IMR-90 (cell line): ENCODE measurements around the gene KLLN. TPM values are rescaled to one million over a fixed set of nuclear protein-coding genes. Genes with fewer than 3 reads are reported as not detected.

ENCODE experiments used
- ATAC-seq: fragments of 200-7000 bp; cut with Tn5 transposase; 2 replicates; pipeline ENCODE4 v1.9.1; 2020; ENCODE audit warnings: low read depth, mild to moderate bottlenecking, moderate library complexity
- BruUV-seq: library from RNA; stranded (reverse); fragments of 400-500 nt; replicated peaks from 2 replicates; lab custom pipeline; 2021; lab: Mats Ljungman, UMichigan
- CTCF ChIA-PET: fragments of 300-600 bp; formaldehyde crosslinking; extraction: SDS; loops from one replicate; lab custom pipeline; 2021; ENCODE audit warnings: antibody characterized with exemption; lab: Yijun Ruan, JAX
- POLR2A ChIA-PET: fragments of 300-600 bp; sonication (Branson Sonifier 250); formaldehyde crosslinking; loops from one replicate; lab custom pipeline; 2022; ENCODE audit warnings: antibody characterized with exemption; ENCODE audit not compliant: unreplicated experiment; lab: Charles Lee
- DNase-seq: peaks from one replicate; pipeline ENCODE4 v3.0.0; 2013
- H2AFZ ChIP-seq: replicated peaks from 2 replicates; pipeline ENCODE3; 2013; ENCODE audit warnings: low read length, mild to moderate bottlenecking; ENCODE audit not compliant: poor library complexity
- H2AK5ac ChIP-seq: 2 replicates; pipeline ENCODE4 v1.6.1; 2013; ENCODE audit warnings: low read depth, low read length, inconsistent platforms
- H2AK9ac ChIP-seq: replicated peaks from 2 replicates; pipeline ENCODE3; 2013; ENCODE audit warnings: mild to moderate bottlenecking, low read depth, low read length, moderate library complexity; ENCODE audit not compliant: poor library complexity
- H2BK120ac ChIP-seq: 2 replicates; pipeline ENCODE4 v1.6.1; 2013; ENCODE audit warnings: low read depth, low read length, inconsistent platforms
- H2BK15ac ChIP-seq: 3 replicates; pipeline ENCODE4 v1.6.1; 2013; ENCODE audit warnings: low read depth, low read length, inconsistent platforms
- H2BK20ac ChIP-seq: 2 replicates; pipeline ENCODE4 v1.6.1; 2013; ENCODE audit warnings: low read depth, mild to moderate bottlenecking, inconsistent platforms, low read length, moderate library complexity
- H2BK5ac ChIP-seq: 2 replicates; pipeline ENCODE4 v1.6.1; 2013; ENCODE audit warnings: mild to moderate bottlenecking, low read depth, low read length, inconsistent platforms; ENCODE audit not compliant: poor library complexity, severe bottlenecking
- H3K14ac ChIP-seq: replicated peaks from 2 replicates; pipeline ENCODE4 v1.6.1; 2013; ENCODE audit warnings: low read depth, low read length, inconsistent platforms
- H3K18ac ChIP-seq: 2 replicates; pipeline ENCODE4 v1.6.1; 2013; ENCODE audit warnings: low read depth, low read length, control low read depth
- H3K23ac ChIP-seq: 2 replicates; pipeline ENCODE4 v1.6.1; 2013; ENCODE audit warnings: low read depth, low read length, inconsistent platforms
- H3K27ac ChIP-seq: 2 replicates; pipeline ENCODE4 v1.5.1; 2013; ENCODE audit warnings: mild to moderate bottlenecking, control low read depth, low read length; ENCODE audit not compliant: insufficient read depth
- H3K27me3 ChIP-seq: 2 replicates; pipeline ENCODE4 v1.6.1; 2013; ENCODE audit warnings: low read length; ENCODE audit not compliant: control insufficient read depth, insufficient read depth
- H3K36me3 ChIP-seq: 2 replicates; pipeline ENCODE4 v1.6.1; 2013; ENCODE audit warnings: low read length, mixed read lengths; ENCODE audit not compliant: control insufficient read depth, insufficient read depth
- H3K4ac ChIP-seq: 2 replicates; pipeline ENCODE4 v1.6.1; 2013; ENCODE audit warnings: low read depth, low read length, inconsistent platforms
- H3K4me1 ChIP-seq: 2 replicates; pipeline ENCODE4 v1.6.1; 2013; ENCODE audit warnings: low read length, mixed read lengths; ENCODE audit not compliant: control insufficient read depth, insufficient read depth
- H3K4me2 ChIP-seq: 2 replicates; pipeline ENCODE4 v1.6.1; 2013; ENCODE audit warnings: low read depth, mild to moderate bottlenecking, control low read depth, low read length, moderate library complexity
- H3K4me3 ChIP-seq: 2 replicates; pipeline ENCODE4 v1.5.1; 2013; ENCODE audit warnings: low read depth, mild to moderate bottlenecking, control low read depth, low read length, moderate library complexity; ENCODE audit not compliant: insufficient read depth
- H3K56ac ChIP-seq: 2 replicates; pipeline ENCODE4 v1.6.1; 2013; ENCODE audit warnings: low read length, inconsistent platforms; ENCODE audit not compliant: insufficient read depth; ENCODE audit errors: extremely low read depth
- H3K79me1 ChIP-seq, 2 experiments: 2 replicates each; pipeline ENCODE4 v1.6.1; 2013; ENCODE audit warnings: low read length in 2 of 2, inconsistent platforms in 1 of 2, low read depth in 1 of 2
- H3K9ac ChIP-seq: 2 replicates; pipeline ENCODE4 v1.6.1; 2013; ENCODE audit warnings: low read depth, low read length, control low read depth
- H3K9me1 ChIP-seq: 2 replicates; pipeline ENCODE4 v1.6.1; 2013; ENCODE audit warnings: low read length, inconsistent platforms; ENCODE audit not compliant: insufficient read depth
- H3K9me3 ChIP-seq: 2 replicates; pipeline ENCODE4 v1.6.1; 2013; ENCODE audit warnings: low read length; ENCODE audit not compliant: control insufficient read depth, insufficient read depth
- H4K20me1 ChIP-seq: 2 replicates; pipeline ENCODE4 v1.6.1; 2013; ENCODE audit warnings: low read length, inconsistent platforms; ENCODE audit not compliant: insufficient read depth
- H4K5ac ChIP-seq: 2 replicates; pipeline ENCODE4 v1.6.1; 2013; ENCODE audit warnings: mild to moderate bottlenecking, low read depth, low read length, control low read depth
- H4K8ac ChIP-seq, 2 experiments: 2 replicates each; pipeline ENCODE4 v1.6.1; 2013; ENCODE audit warnings: low read depth in 2 of 2, low read length in 2 of 2, control low read depth in 1 of 2, inconsistent platforms in 1 of 2
- H4K91ac ChIP-seq: 2 replicates; pipeline ENCODE4 v1.6.1; 2013; ENCODE audit warnings: low read depth, low read length, inconsistent platforms; ENCODE audit not compliant: insufficient read depth
- BHLHE40 ChIP-seq: fragments of 150-350 bp; IDR thresholded peaks from 2 replicates; pipeline ENCODE4 v1.6.1; 2016; ENCODE audit warnings: mild to moderate bottlenecking, low read depth, low read length
- FOS ChIP-seq: fragments of 150-350 bp; IDR thresholded peaks from 2 replicates; pipeline ENCODE4 v1.6.1; 2016; ENCODE audit warnings: low read depth, low read length
- MAFK ChIP-seq: IDR thresholded peaks from 2 replicates; pipeline ENCODE4 v1.6.1; 2012; ENCODE audit warnings: low read depth, low read length, improper control_type of control experiment
- MAZ ChIP-seq: IDR thresholded peaks from 2 replicates; pipeline ENCODE4 v1.6.1; 2012; ENCODE audit warnings: low read depth, mild to moderate bottlenecking, low read length, improper control_type of control experiment, moderate library complexity, borderline replicate concordance
- MXI1 ChIP-seq: IDR thresholded peaks from 2 replicates; pipeline ENCODE4 v1.6.1; 2012; ENCODE audit warnings: low read depth, mild to moderate bottlenecking, low read length, moderate library complexity, borderline replicate concordance
- NFE2L2 ChIP-seq: fragments of 150-350 bp; IDR thresholded peaks from 2 replicates; pipeline ENCODE4 v1.6.1; 2016; ENCODE audit warnings: low read depth, mild to moderate bottlenecking, low read length
- POLR2A ChIP-seq: IDR thresholded peaks from 2 replicates; pipeline ENCODE4 v1.6.1; 2012; ENCODE audit warnings: mild to moderate bottlenecking, low read depth, low read length
- RAD21 ChIP-seq: IDR thresholded peaks from 2 replicates; pipeline ENCODE4 v1.6.1; 2012; ENCODE audit warnings: low read length, improper control_type of control experiment
- RCOR1 ChIP-seq: IDR thresholded peaks from 2 replicates; pipeline ENCODE4 v1.6.1; 2012; ENCODE audit warnings: mild to moderate bottlenecking, low read length, improper control_type of control experiment; ENCODE audit not compliant: insufficient replicate concordance
- RFX5 ChIP-seq: IDR thresholded peaks from 2 replicates; pipeline ENCODE4 v1.8.0; 2012; ENCODE audit warnings: low read depth, mild to moderate bottlenecking, low read length, moderate library complexity
- SMC3 ChIP-seq: fragments of 150-350 bp; IDR thresholded peaks from 2 replicates; pipeline ENCODE4 v1.6.1; 2016; ENCODE audit warnings: low read depth, mild to moderate bottlenecking, antibody characterized with exemption, low read length, moderate library complexity
- WGBS, 2 experiments: methylation state at CpG; one replicate each; pipeline versions ENCODE4 v1.1.5 to v1.1.7; 2013; ENCODE audit warnings: missing lambda C conversion rate in 2 of 2; ENCODE audit not compliant: insufficient read length in 1 of 2; ENCODE audit errors: extremely low coverage in 2 of 2; 5-methylcytosine and 5-hydroxymethylcytosine counted together
- dilution Hi-C: fragments of 300-500 bp; cut with HindIII; formaldehyde crosslinking; loops from one replicate; pipeline ENCODE4 v1.14.3; 2018; ENCODE audit warnings: low sequenced_read_pairs; ENCODE audit not compliant: unreplicated experiment
- in situ Hi-C: fragments of 300-500 bp; cut with MboI; formaldehyde crosslinking; loops from 3 replicates; pipeline ENCODE4 v1.14.3; 2019; ENCODE audit warnings: low sequenced_read_pairs, inconsistent platforms, mixed read lengths
- intact Hi-C: fragments of 100-400 bp; cut with micrococcal nuclease; formaldehyde crosslinking; loops from 2 replicates; pipeline ENCODE4 v1.10.0; 2022
- polyA plus RNA-seq, 3 experiments: library from polyadenylated mRNA; depleted of rRNA; stranded (reverse); fragments of >200 nt; gene quantifications; 2 replicates each; pipeline ENCODE4 v1.2.3, GENCODE V29; 2012; ENCODE audit warnings: low replicate concordance in 1 of 3
- total RNA-seq: library from RNA; depleted of rRNA; stranded (reverse); fragments of >200 nt; gene quantifications from 2 replicates; pipeline ENCODE4 v1.2.3, GENCODE V29; 2012
- TF ChIP-seq, protein P1 (sequence below): fragments of 150-350 bp; IDR thresholded peaks from 2 replicates; pipeline ENCODE4 v1.6.1; 2017; ENCODE audit warnings: mild to moderate bottlenecking, antibody characterized with exemption, low read length, low read depth
- TF ChIP-seq, protein P2 (sequence below): fragments of 150-350 bp; IDR thresholded peaks from 2 replicates; pipeline ENCODE4 v1.6.1; 2016; ENCODE audit warnings: low read depth, mild to moderate bottlenecking, low read length, moderate library complexity, borderline replicate concordance
- TF ChIP-seq, protein P3 (sequence below): conservative IDR thresholded peaks from 2 replicates; pipeline ENCODE4 v1.5.1; 2012; ENCODE audit warnings: mild to moderate bottlenecking, low read depth, low read length, improper control_type of control experiment

The KLLN gene
- total and polyA plus RNA-seq, 2 of the 4 experiments (the other 2 are of a cell fraction), result 0.36 TPM

DNA sequence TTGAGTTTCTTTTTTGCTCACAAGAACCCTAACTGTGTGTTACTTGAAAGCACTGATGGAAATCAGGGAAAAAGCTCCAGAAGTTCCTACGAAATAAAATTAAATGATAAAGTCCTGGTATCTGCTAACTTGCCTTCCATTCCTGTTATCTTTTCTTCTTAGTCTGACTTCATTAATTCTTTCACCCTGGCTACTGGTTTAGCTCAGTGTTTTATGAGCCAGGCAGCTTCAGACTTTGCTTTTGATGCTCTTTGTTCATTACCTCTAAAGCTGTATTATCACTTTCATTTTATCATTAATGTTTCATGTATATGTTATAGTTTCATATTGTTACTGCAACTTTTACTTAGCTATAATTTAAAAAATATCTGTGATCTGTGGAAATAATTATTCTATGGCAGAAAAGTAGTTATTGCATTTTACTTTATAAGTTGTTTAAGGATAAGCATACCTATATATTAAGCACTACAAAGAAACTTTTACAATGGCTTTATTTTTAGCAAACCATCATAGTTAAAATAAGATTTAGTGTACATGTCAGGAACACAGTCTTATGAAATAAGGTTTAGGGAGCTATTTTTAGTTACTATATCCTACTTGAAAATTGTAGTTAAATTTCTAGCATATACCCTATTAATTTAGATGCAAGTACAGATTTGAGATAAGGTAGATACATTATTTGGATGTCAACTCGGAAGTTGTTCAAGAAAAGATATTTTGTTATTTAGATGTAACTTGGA is 19.4 kb upstream of the KLLN start:
- no peak overlapping the region for H2BK5ac ChIP-seq
- peaks cover 32% of the 10 kb centered on the region for H4K20me1 ChIP-seq
- 0 out of 2 replicates have a peak overlapping the region, but pooled peaks have one; percentile 21 for H3K4me2 ChIP-seq
- peaks cover 2% of the 10 kb centered on the region for H3K9me3 ChIP-seq
- ATAC-seq (no peak), DNase-seq (no peak)
- CTCF ChIA-PET, result interaction anchor here (0.9 to 1.4 kb wide), 2 partner anchors 10 to 60 kb away, joined by 3 to 5 read pairs; no protein-coding TSS in a partner anchor
- no peak overlapping the region for H2AK9ac ChIP-seq
- H4K5ac ChIP-seq, result no peak overlapping the region
- H3K36me3 ChIP-seq, result peaks cover 13% of the 10 kb centered on the region
- TF ChIP-seq BHLHE40, result no peak
- no peak for TF ChIP-seq RAD21
- no peak for TF ChIP-seq MXI1
- TF ChIP-seq NFE2L2, result no peak
- TF ChIP-seq POLR2A, result no peak
- TF ChIP-seq SMC3, result no peak
- no peak for TF ChIP-seq RCOR1
- TF ChIP-seq, protein P1, sequence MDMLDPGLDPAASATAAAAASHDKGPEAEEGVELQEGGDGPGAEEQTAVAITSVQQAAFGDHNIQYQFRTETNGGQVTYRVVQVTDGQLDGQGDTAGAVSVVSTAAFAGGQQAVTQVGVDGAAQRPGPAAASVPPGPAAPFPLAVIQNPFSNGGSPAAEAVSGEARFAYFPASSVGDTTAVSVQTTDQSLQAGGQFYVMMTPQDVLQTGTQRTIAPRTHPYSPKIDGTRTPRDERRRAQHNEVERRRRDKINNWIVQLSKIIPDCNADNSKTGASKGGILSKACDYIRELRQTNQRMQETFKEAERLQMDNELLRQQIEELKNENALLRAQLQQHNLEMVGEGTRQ, result no peak
- TF ChIP-seq, protein P2, sequence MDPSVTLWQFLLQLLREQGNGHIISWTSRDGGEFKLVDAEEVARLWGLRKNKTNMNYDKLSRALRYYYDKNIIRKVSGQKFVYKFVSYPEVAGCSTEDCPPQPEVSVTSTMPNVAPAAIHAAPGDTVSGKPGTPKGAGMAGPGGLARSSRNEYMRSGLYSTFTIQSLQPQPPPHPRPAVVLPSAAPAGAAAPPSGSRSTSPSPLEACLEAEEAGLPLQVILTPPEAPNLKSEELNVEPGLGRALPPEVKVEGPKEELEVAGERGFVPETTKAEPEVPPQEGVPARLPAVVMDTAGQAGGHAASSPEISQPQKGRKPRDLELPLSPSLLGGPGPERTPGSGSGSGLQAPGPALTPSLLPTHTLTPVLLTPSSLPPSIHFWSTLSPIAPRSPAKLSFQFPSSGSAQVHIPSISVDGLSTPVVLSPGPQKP, result no peak
- no peak for TF ChIP-seq FOS
- no peak for TF ChIP-seq RFX5
- TF ChIP-seq, protein P3, sequence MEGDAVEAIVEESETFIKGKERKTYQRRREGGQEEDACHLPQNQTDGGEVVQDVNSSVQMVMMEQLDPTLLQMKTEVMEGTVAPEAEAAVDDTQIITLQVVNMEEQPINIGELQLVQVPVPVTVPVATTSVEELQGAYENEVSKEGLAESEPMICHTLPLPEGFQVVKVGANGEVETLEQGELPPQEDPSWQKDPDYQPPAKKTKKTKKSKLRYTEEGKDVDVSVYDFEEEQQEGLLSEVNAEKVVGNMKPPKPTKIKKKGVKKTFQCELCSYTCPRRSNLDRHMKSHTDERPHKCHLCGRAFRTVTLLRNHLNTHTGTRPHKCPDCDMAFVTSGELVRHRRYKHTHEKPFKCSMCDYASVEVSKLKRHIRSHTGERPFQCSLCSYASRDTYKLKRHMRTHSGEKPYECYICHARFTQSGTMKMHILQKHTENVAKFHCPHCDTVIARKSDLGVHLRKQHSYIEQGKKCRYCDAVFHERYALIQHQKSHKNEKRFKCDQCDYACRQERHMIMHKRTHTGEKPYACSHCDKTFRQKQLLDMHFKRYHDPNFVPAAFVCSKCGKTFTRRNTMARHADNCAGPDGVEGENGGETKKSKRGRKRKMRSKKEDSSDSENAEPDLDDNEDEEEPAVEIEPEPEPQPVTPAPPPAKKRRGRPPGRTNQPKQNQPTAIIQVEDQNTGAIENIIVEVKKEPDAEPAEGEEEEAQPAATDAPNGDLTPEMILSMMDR, result no peak
- TF ChIP-seq MAZ, result no peak
- TF ChIP-seq MAFK, result no peak
- H2AFZ ChIP-seq, result no peak overlapping the region
- no peak overlapping the region for H3K56ac ChIP-seq
- H4K91ac ChIP-seq, result no peak overlapping the region
- H3K4ac ChIP-seq, result no peak overlapping the region
- H3K23ac ChIP-seq, result no peak overlapping the region
- no peak overlapping the region for H2BK120ac ChIP-seq
- H3K4me1 ChIP-seq, result no peaks in the 10 kb centered on the region
- no peak overlapping the region for H3K9ac ChIP-seq
- intact Hi-C loops, result loop anchor here (5.0 kb wide), 1 partner anchor 35 kb away; no protein-coding TSS in a partner anchor
- BruUV-seq, result no TSS peak
- H4K8ac ChIP-seq, result no peak overlapping the region
- in situ Hi-C loops, result no loop called here
- POLR2A ChIA-PET, result no interaction called here
- H3K4me3 ChIP-seq, result no peak overlapping the region
- peaks cover 12 to 45% of the 10 kb centered on the region in 2 experiments for H3K79me1 ChIP-seq
- H3K18ac ChIP-seq, result no peak overlapping the region
- H3K14ac ChIP-seq, result no peak overlapping the region
- no peaks in the 10 kb centered on the region for H3K27me3 ChIP-seq
- H2BK20ac ChIP-seq, result no peak overlapping the region
- no CpG with 5 or more reads among the region's 2 CpGs for WGBS, 2 experiments
- H2AK5ac ChIP-seq, result no peak overlapping the region
- H3K9me1 ChIP-seq, result no peaks in the 10 kb centered on the region; the same call in 1 of the 2 replicates
- dilution Hi-C loops, result no loop called here
- H3K27ac ChIP-seq, result no peak overlapping the region
- H2BK15ac ChIP-seq, result no peak overlapping the region
